ENCODE data around the gene PSG11. TPM values are rescaled to one million over a fixed set of nuclear protein-coding genes. Genes with fewer than 3 reads are reported as not detected.
"Not testable (repeated sequence)": the region's sequence is repeated elsewhere in the genome, so short reads cannot be mapped to it uniquely, and the experiment has no call there.

PSG11 gene
- total and polyA plus RNA-seq, 4 donors, result not detected

DNA sequence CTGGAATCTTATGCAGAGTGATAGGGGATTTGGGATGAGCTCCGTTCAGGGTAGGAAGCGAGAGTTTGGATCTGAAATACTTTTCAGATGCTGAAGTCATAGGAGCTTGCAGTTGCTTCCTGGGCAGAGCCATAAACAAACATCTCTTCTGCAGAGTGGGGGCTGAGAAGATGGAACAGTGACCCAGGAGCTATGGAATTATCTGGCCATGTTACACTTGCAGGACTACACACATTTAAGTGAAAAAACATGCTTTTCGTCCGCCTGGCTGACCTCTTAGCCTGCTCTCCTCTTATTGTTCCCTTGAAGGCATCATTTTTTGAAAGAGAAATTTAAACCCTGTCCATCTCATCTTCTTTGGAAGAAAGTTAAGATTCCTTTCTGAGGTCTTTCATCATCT, 40.7 kb downstream of the PSG11 start:
- Histone ChIP-seq H3K27me3 (ENCODE audit: control insufficient read depth in 4 of 4, insufficient read depth in 4 of 4, low read length in 3 of 4) (no peaks in the 10 kb centered on the region), H3K27ac (ENCODE audit: low read depth in 1 of 2, low read length in 2 of 2) (no peak overlapping the region), H3K4me3 (ENCODE audit: low read depth in 1 of 3, low read length in 3 of 3) (no peak overlapping the region), H3K9ac (ENCODE audit: low read depth in 1 of 2, low read length in 2 of 2) (no peak overlapping the region), H3K4me1 (ENCODE audit: control insufficient read depth in 4 of 4, insufficient read depth in 4 of 4, low read length in 3 of 4) (no peaks in the 10 kb centered on the region), H3K36me3 (ENCODE audit: control insufficient read depth in 4 of 4, insufficient read depth in 3 of 4, low read depth in 1 of 4, low read length in 3 of 4) (no peaks in the 10 kb centered on the region), H3K9me3 (ENCODE audit: control insufficient read depth in 4 of 4, low read length in 3 of 4) (no peaks in the 10 kb centered on the region)
- TF ChIP-seq CTCF (IDR thresholded peaks at IDR 0.05; ENCODE audit: low read depth, low read length, missing input control), result no peak
- TF ChIP-seq, protein P1, sequence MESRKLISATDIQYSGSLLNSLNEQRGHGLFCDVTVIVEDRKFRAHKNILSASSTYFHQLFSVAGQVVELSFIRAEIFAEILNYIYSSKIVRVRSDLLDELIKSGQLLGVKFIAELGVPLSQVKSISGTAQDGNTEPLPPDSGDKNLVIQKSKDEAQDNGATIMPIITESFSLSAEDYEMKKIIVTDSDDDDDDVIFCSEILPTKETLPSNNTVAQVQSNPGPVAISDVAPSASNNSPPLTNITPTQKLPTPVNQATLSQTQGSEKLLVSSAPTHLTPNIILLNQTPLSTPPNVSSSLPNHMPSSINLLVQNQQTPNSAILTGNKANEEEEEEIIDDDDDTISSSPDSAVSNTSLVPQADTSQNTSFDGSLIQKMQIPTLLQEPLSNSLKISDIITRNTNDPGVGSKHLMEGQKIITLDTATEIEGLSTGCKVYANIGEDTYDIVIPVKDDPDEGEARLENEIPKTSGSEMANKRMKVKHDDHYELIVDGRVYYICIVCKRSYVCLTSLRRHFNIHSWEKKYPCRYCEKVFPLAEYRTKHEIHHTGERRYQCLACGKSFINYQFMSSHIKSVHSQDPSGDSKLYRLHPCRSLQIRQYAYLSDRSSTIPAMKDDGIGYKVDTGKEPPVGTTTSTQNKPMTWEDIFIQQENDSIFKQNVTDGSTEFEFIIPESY (IDR thresholded peaks at IDR 0.05), result no peak
- no peak for TF ChIP-seq RAD21 (IDR thresholded peaks at IDR 0.05)
- TF ChIP-seq, protein P2, sequence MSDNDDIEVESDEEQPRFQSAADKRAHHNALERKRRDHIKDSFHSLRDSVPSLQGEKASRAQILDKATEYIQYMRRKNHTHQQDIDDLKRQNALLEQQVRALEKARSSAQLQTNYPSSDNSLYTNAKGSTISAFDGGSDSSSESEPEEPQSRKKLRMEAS (IDR thresholded peaks at IDR 0.05), result no peak
- TF ChIP-seq GABPA (IDR thresholded peaks at IDR 0.05 in 1 of 2, conservative IDR thresholded peaks at IDR 0.05 in 1 of 2), result no peak
- no peak for TF ChIP-seq TAF1 (conservative IDR thresholded peaks at IDR 0.05)
- no peak for TF ChIP-seq RXRA (IDR thresholded peaks at IDR 0.05)
- no peak for TF ChIP-seq HNF4A (conservative IDR thresholded peaks at IDR 0.05)
- no peak for TF ChIP-seq REST (IDR thresholded peaks at IDR 0.05)
- no peak for TF ChIP-seq NR2F2 (IDR thresholded peaks at IDR 0.05)
- TF ChIP-seq JUND (IDR thresholded peaks at IDR 0.05), result no peak
- no peak for TF ChIP-seq FOXA1 (IDR thresholded peaks at IDR 0.05)
- no peak for TF ChIP-seq EGR1 (IDR thresholded peaks at IDR 0.05; ENCODE audit: low read depth in 2 of 2)
- TF ChIP-seq YY1 (IDR thresholded peaks at IDR 0.05), result no peak
- no peak for TF ChIP-seq ATF3 (IDR thresholded peaks at IDR 0.05)
- TF ChIP-seq SP1 (IDR thresholded peaks at IDR 0.05), result no peak
- TF ChIP-seq HNF4G (IDR thresholded peaks at IDR 0.05), result no peak
- TF ChIP-seq FOXA2 (IDR thresholded peaks at IDR 0.05), result no peak
- DNase-seq (ENCODE audit: low spot score), result no peak
- 61% methylated on average over 4 of the region's 4 CpGs for WGBS

DNA sequence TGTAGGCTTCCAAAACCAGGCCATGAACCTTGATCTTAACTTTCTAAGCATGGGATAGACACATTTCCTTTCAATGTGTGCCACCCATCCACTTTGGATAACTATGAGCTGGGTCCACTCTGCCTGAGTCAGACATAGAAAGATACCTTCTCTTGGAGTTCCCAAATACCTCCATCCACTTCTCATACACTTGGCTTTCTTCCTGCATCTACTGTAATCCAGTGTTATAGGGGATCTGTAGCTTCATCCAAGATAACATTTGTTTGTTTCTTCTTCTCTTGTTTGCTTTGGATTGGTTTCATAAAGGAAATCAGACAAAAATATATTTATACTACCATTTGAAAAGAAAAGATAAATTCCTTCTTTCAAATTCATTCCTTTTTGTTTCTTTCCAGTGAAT, 44.2 kb downstream of the PSG11 start:
- DNase-seq (ENCODE audit: low spot score); H3K27ac ChIP-seq (ENCODE audit: low read depth in 1 of 2, low read length in 2 of 2); H3K9me3 ChIP-seq (ENCODE audit: control insufficient read depth in 4 of 4, low read length in 3 of 4); H3K4me1 ChIP-seq (ENCODE audit: control insufficient read depth in 4 of 4, insufficient read depth in 4 of 4, low read length in 3 of 4); H3K36me3 ChIP-seq (ENCODE audit: control insufficient read depth in 4 of 4, insufficient read depth in 3 of 4, low read depth in 1 of 4, low read length in 3 of 4); H3K27me3 ChIP-seq (ENCODE audit: control insufficient read depth in 4 of 4, insufficient read depth in 4 of 4, low read length in 3 of 4); H3K4me3 ChIP-seq (ENCODE audit: low read depth in 1 of 3, low read length in 3 of 3); H3K9ac ChIP-seq (ENCODE audit: low read depth in 1 of 2, low read length in 2 of 2): not testable (repeated sequence)

DNA sequence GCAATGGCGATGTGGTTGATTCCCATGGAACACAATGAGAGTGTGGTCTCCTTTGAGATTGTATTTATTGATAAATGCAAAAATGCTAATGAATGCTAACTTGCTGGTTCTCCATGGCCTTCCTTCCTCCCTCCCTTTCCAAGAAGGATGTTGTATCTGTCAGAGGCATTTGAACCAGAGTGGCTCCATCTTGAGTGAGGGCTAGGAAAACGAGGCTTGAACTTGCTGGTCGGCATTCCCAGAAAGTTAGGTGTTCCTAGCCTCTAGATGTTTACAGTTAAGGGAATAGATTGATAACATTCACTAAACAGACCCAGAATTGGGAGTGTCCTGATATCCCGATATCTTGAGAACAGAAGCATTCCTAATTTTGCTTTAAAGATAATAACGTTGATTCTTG, 54.8 kb downstream of the PSG11 start:
- DNase-seq (ENCODE audit: low spot score); H3K27me3 ChIP-seq (ENCODE audit: control insufficient read depth in 4 of 4, insufficient read depth in 4 of 4, low read length in 3 of 4); H3K27ac ChIP-seq (ENCODE audit: low read depth in 1 of 2, low read length in 2 of 2); H3K36me3 ChIP-seq (ENCODE audit: control insufficient read depth in 4 of 4, insufficient read depth in 3 of 4, low read depth in 1 of 4, low read length in 3 of 4); H3K9me3 ChIP-seq (ENCODE audit: control insufficient read depth in 4 of 4, low read length in 3 of 4); H3K4me3 ChIP-seq (ENCODE audit: low read depth in 1 of 3, low read length in 3 of 3); H3K4me1 ChIP-seq (ENCODE audit: control insufficient read depth in 4 of 4, insufficient read depth in 4 of 4, low read length in 3 of 4); H3K9ac ChIP-seq (ENCODE audit: low read depth in 1 of 2, low read length in 2 of 2): not testable (repeated sequence)
- WGBS, result 81% methylated on average over 5 of the region's 5 CpGs
